Mesenchymal stem cell (in vitro differentiated cells and primary cell): Measurements from ENCODE around the gene SUN2.

ENCODE experiments used
- DNase-seq: peaks from one replicate; pipeline ENCODE4 v3.0.0-alpha.2; 2013
- H2AFZ ChIP-seq: one replicate; pipeline ENCODE4 v1.6.1; 2013; ENCODE audit warnings: low read depth, mild to moderate bottlenecking, control low read depth, inconsistent platforms, low read length, moderate library complexity
- H2AK5ac ChIP-seq: 2 replicates; pipeline ENCODE4 v1.6.1; 2013; ENCODE audit warnings: low read length, moderate library complexity, mild to moderate bottlenecking, inconsistent platforms; ENCODE audit not compliant: severe bottlenecking
- H2BK120ac ChIP-seq: one replicate; pipeline ENCODE4 v1.6.1; 2013; ENCODE audit warnings: low read depth, mild to moderate bottlenecking, inconsistent platforms, low read length, moderate library complexity
- H2BK12ac ChIP-seq, 2 experiments: one replicate each; pipeline ENCODE4 v1.6.1; 2013; ENCODE audit warnings: inconsistent platforms in 2 of 2, low read length in 2 of 2, mild to moderate bottlenecking in 2 of 2, moderate library complexity in 2 of 2, control low read depth in 1 of 2
- H2BK15ac ChIP-seq: one replicate; pipeline ENCODE4 v1.6.1; 2013; ENCODE audit warnings: mild to moderate bottlenecking, low read depth, inconsistent platforms; ENCODE audit not compliant: poor library complexity, severe bottlenecking
- H2BK5ac ChIP-seq: 2 replicates; pipeline ENCODE4 v1.6.1; 2013; ENCODE audit warnings: low read depth, mild to moderate bottlenecking, low read length, control low read depth, inconsistent platforms; ENCODE audit not compliant: poor library complexity, severe bottlenecking
- H3K14ac ChIP-seq, 2 experiments: one replicate each; pipeline ENCODE4 v1.6.1; 2013; ENCODE audit warnings: inconsistent platforms in 2 of 2, low read length in 2 of 2, control low read depth in 1 of 2, mild to moderate bottlenecking in 1 of 2, moderate library complexity in 1 of 2
- H3K18ac ChIP-seq, 2 experiments: one replicate each; pipeline ENCODE4 v1.6.1; 2013; ENCODE audit warnings: inconsistent platforms in 2 of 2, low read length in 2 of 2, control low read depth in 1 of 2, low read depth in 1 of 2, mild to moderate bottlenecking in 1 of 2
- H3K23ac ChIP-seq, 2 experiments: one replicate each; pipeline ENCODE4 v1.6.1; 2013; ENCODE audit warnings: inconsistent platforms in 2 of 2, low read length in 2 of 2, mild to moderate bottlenecking in 2 of 2, moderate library complexity in 2 of 2, control low read depth in 1 of 2
- H3K27ac ChIP-seq: 2 replicates; pipeline ENCODE4 v1.5.1; 2013; ENCODE audit warnings: mild to moderate bottlenecking, moderate library complexity, low read length, control low read depth, inconsistent platforms; ENCODE audit not compliant: poor library complexity, severe bottlenecking
- H3K27me3 ChIP-seq, 2 experiments: 2 replicates each; pipeline versions ENCODE4 v1.6.1 to v1.7.0; 2013; ENCODE audit warnings: low read length in 2 of 2, mild to moderate bottlenecking in 2 of 2, moderate library complexity in 2 of 2, control low read depth in 1 of 2, inconsistent platforms in 1 of 2; ENCODE audit not compliant: control insufficient read depth in 1 of 2, insufficient read depth in 1 of 2
- H3K36me3 ChIP-seq, 2 experiments: 2 replicates each; pipeline versions ENCODE4 v1.6.1 to v1.7.0; 2013; ENCODE audit warnings: low read length in 2 of 2, control low read depth in 1 of 2, inconsistent platforms in 1 of 2, low read depth in 1 of 2, mild to moderate bottlenecking in 1 of 2; ENCODE audit not compliant: insufficient read depth in 2 of 2, control insufficient read depth in 1 of 2
- H3K4ac ChIP-seq, 2 experiments: one replicate each; pipeline ENCODE4 v1.6.1; 2013; ENCODE audit warnings: inconsistent platforms in 2 of 2, low read length in 2 of 2, mild to moderate bottlenecking in 2 of 2, moderate library complexity in 2 of 2, control low read depth in 1 of 2, low read depth in 1 of 2
- H3K4me1 ChIP-seq: 2 replicates; pipeline ENCODE4 v1.6.1; 2013; ENCODE audit warnings: low read depth, low read length, control low read depth; ENCODE audit not compliant: control insufficient read depth, insufficient read depth
- H3K4me2 ChIP-seq: 2 replicates; pipeline ENCODE4 v1.6.1; 2013; ENCODE audit warnings: low read length, mild to moderate bottlenecking, inconsistent platforms; ENCODE audit not compliant: poor library complexity, severe bottlenecking
- H3K4me3 ChIP-seq, 2 experiments: 2 replicates each; pipeline versions ENCODE4 v1.5.1 to v1.7.0; 2013; ENCODE audit warnings: low read length in 2 of 2, mild to moderate bottlenecking in 2 of 2, control low read depth in 1 of 2, low read depth in 1 of 2; ENCODE audit not compliant: insufficient read depth in 1 of 2
- H3K79me1 ChIP-seq: replicated peaks from 2 replicates; pipeline ENCODE4 v1.6.1; 2013; ENCODE audit warnings: mild to moderate bottlenecking, control low read depth, low read length, inconsistent platforms; ENCODE audit not compliant: poor library complexity, severe bottlenecking
- H3K9ac ChIP-seq: 2 replicates; pipeline ENCODE4 v1.7.0; 2013; ENCODE audit warnings: mild to moderate bottlenecking, low read length, moderate library complexity
- H3K9me3 ChIP-seq: 2 replicates; pipeline ENCODE4 v1.7.0; 2013; ENCODE audit warnings: mild to moderate bottlenecking, low read length; ENCODE audit not compliant: control insufficient read depth
- H4K8ac ChIP-seq: one replicate; pipeline ENCODE4 v1.6.1; 2013; ENCODE audit warnings: inconsistent platforms, mild to moderate bottlenecking, low read length, moderate library complexity
- H4K91ac ChIP-seq: one replicate; pipeline ENCODE4 v1.6.1; 2013; ENCODE audit warnings: mild to moderate bottlenecking, low read length, inconsistent platforms
- WGBS: methylation state at CpG from one replicate; pipeline ENCODE4 v1.1.7; 2013; ENCODE audit warnings: mixed read lengths; 5-methylcytosine and 5-hydroxymethylcytosine counted together

Gene SUN2

GRCh38 chr22:38793721-38794466 lies 38.1 kb upstream of the SUN2 start, which contains the start of gene DNAL4:
DNAL4 (minus strand) TSS chr22:38794143; CDS start chr22:38782731, 11,412 bp downstream.
- Histone ChIP-seq H2BK120ac (no peak within 1 kb of the TSS), H3K36me3 (peaks cover 7 to 14% of the 10 kb centered on the region in 2 experiments), H3K4me2 (peak within 1 kb of the TSS; percentile 82), H4K8ac (peak within 1 kb of the TSS; percentile 85), H3K4me3 (peak within 1 kb of the TSS; percentile 90 to 98), H2AK5ac (peak within 1 kb of the TSS; percentile 64), H3K4ac (peak within 1 kb of the TSS; percentile 3 to 31), H3K14ac (no peak within 1 kb of the TSS), H2BK12ac (no peak within 1 kb of the TSS), H3K27me3 (peaks cover 3 to 31% of the 10 kb centered on the region in 2 experiments), H2BK15ac (no peak within 1 kb of the TSS), H3K18ac (peak within 1 kb of the TSS; percentile 75), H4K91ac (peak within 1 kb of the TSS; percentile 69), H3K27ac (no peak within 1 kb of the TSS), H3K9me3 (no peaks in the 10 kb centered on the region), H3K9ac (peak within 1 kb of the TSS; percentile 97), H3K79me1 (peaks cover 9% of the 10 kb centered on the region), H2BK5ac (no peak within 1 kb of the TSS), H3K4me1 (no peaks in the 10 kb centered on the region), H3K23ac (peak within 1 kb of the TSS in 1 of 2 experiments; percentile 11), H2AFZ (peak within 1 kb of the TSS; percentile 47)
- DNase-seq: peak; percentile 98
- under 1% methylated on average over 44 of the region's 47 CpGs for WGBS

GRCh38 chr22:38793317-38793716 lies 37.5 kb upstream of the SUN2 start:
- Histone ChIP-seq H2BK12ac (no peak overlapping the region), H2AFZ (no peak overlapping the region), H3K9me3 (no peaks in the 10 kb centered on the region), H3K36me3 (peaks cover 7 to 14% of the 10 kb centered on the region in 2 experiments), H3K23ac (peak overlapping the region in 1 of 2 experiments; percentile 11), H3K27ac (no peak overlapping the region), H2AK5ac (no peak overlapping the region), H2BK15ac (no peak overlapping the region), H3K4me1 (no peaks in the 10 kb centered on the region), H3K9ac (peak overlapping the region; percentile 97), H3K27me3 (peaks cover 3 to 26% of the 10 kb centered on the region in 2 experiments), H3K4me3 (peak overlapping the region; percentile 90 to 98), H4K91ac (peak overlapping the region; percentile 69), H2BK5ac (no peak overlapping the region), H3K4ac (peak overlapping the region; percentile 3 to 31), H4K8ac (peak overlapping the region; percentile 85), H2BK120ac (no peak overlapping the region), H3K4me2 (peak overlapping the region; percentile 82), H3K18ac (peak overlapping the region in 1 of 2 experiments; percentile 75), H3K14ac (no peak overlapping the region), H3K79me1 (peaks cover 9% of the 10 kb centered on the region)
- peak; percentile 18 for DNase-seq
- 35% methylated on average over 9 of the region's 9 CpGs for WGBS

GRCh38 chr22:38792833-38793232 lies 37.0 kb upstream of the SUN2 start:
- DNase-seq: peak; percentile 41
- Histone ChIP-seq H3K4me3 (peak overlapping the region in 1 of 2 experiments; percentile 98), H3K79me1 (peaks cover 12% of the 10 kb centered on the region), H3K4ac (no peak overlapping the region), H4K8ac (no peak overlapping the region), H2AFZ (no peak overlapping the region), H3K4me1 (no peaks in the 10 kb centered on the region), H3K9me3 (no peaks in the 10 kb centered on the region), H4K91ac (no peak overlapping the region), H2BK12ac (no peak overlapping the region), H3K27me3 (peaks cover 3 to 21% of the 10 kb centered on the region in 2 experiments), H3K4me2 (peak overlapping the region; percentile 82), H3K23ac (no peak overlapping the region), H3K18ac (no peak overlapping the region), H2BK15ac (no peak overlapping the region), H3K27ac (no peak overlapping the region), H2BK120ac (no peak overlapping the region), H2BK5ac (no peak overlapping the region), H2AK5ac (no peak overlapping the region), H3K14ac (no peak overlapping the region), H3K36me3 (peaks cover 7 to 14% of the 10 kb centered on the region in 2 experiments), H3K9ac (peak overlapping the region; percentile 97)
- WGBS: 76% methylated on average over 4 of the region's 4 CpGs

GRCh38 chr22:38789606-38790005 lies 33.8 kb upstream of the SUN2 start:
- no peak overlapping the region for H2BK5ac ChIP-seq
- peaks cover 19% of the 10 kb centered on the region for H3K79me1 ChIP-seq
- no peak overlapping the region for H3K14ac ChIP-seq
- H3K27ac ChIP-seq: no peak overlapping the region
- H2AK5ac ChIP-seq: no peak overlapping the region
- H3K27me3 ChIP-seq: no peaks in the 10 kb centered on the region
- no peak for DNase-seq
- H3K4ac ChIP-seq: no peak overlapping the region
- H3K4me1 ChIP-seq: no peaks in the 10 kb centered on the region
- H4K8ac ChIP-seq: no peak overlapping the region
- no peak overlapping the region for H3K9ac ChIP-seq
- H3K36me3 ChIP-seq: peaks cover 7 to 21% of the 10 kb centered on the region in 2 experiments
- H3K4me2 ChIP-seq: no peak overlapping the region
- H4K91ac ChIP-seq: no peak overlapping the region
- no peaks in the 10 kb centered on the region for H3K9me3 ChIP-seq
- H2BK15ac ChIP-seq: no peak overlapping the region
- no peak overlapping the region for H3K4me3 ChIP-seq
- no peak overlapping the region for H2AFZ ChIP-seq
- no peak overlapping the region for H2BK120ac ChIP-seq
- peak overlapping the region in 1 of 2 experiments; percentile 18 for H2BK12ac ChIP-seq
- no peak overlapping the region for H3K23ac ChIP-seq
- no peak overlapping the region for H3K18ac ChIP-seq
- 96% methylated on average over 4 of the region's 4 CpGs for WGBS
